ENCODE measurements around the gene TBCK. TPM values are rescaled to one million over a fixed set of nuclear protein-coding genes. Genes with fewer than 3 reads are reported as not detected.

Gene TBCK
- total RNA-seq, 2 experiments from 2014 or later: 46.5 to 46.9 TPM

DNA sequence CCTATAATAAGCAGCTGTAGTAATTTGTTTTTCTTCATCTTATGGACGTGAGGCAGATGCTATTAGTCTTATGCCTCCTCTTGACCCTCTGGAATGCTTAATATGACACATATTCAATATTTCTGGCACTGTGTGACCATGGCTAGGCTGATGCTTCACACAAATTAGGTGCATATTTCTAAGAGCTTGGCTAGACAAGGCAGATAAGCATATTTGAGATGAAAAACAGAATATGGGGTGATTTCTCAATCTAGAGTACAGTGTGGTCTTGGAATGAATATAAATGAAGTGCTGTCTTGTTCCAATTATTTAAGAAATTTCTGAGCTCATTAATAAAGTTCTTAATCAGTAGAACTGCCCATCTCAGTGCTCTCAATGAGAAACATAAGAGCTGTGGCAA is 264.5 kb downstream of the TBCK start:
- BruUV-seq (replicated peaks): no TSS peak
- no peak overlapping the region for H3K4me3 ChIP-seq (ENCODE audit: low read depth, low read length, poor library complexity, severe bottlenecking)
- no peak for TF ChIP-seq CTCF (conservative IDR thresholded peaks at IDR 0.05; ENCODE audit: low read length)
- no peak for TF ChIP-seq EZH2phosphoT487 (IDR thresholded peaks at IDR 0.05; ENCODE audit: borderline replicate concordance, low read depth, low read length)

GRCh38 chr4:106049490-106049889 is 266.5 kb downstream of the TBCK start:
- H4K20me1 ChIP-seq (ENCODE audit: insufficient read depth, low read length): no peaks in the 10 kb centered on the region
- no peaks in the 10 kb centered on the region for H3K36me3 ChIP-seq (ENCODE audit: insufficient read depth, low read length)
- H3K4me3 ChIP-seq (ENCODE audit: low read depth, low read length, poor library complexity, severe bottlenecking): no peak overlapping the region
- ChIA-PET POLR2A (no interaction called here), CTCF (ENCODE audit: unreplicated experiment) (no interaction called here)
- no peaks in the 10 kb centered on the region for H3K9me2 ChIP-seq (ENCODE audit: insufficient read depth, low read length)
- TF ChIP-seq CTCF (conservative IDR thresholded peaks at IDR 0.05; ENCODE audit: low read length) (no peak), EZH2phosphoT487 (IDR thresholded peaks at IDR 0.05; ENCODE audit: borderline replicate concordance, low read depth, low read length) (no peak)
- BruUV-seq (replicated peaks): no TSS peak
- no peak overlapping the region for H2AFZ ChIP-seq (ENCODE audit: low read length)
- H3K79me2 ChIP-seq (ENCODE audit: insufficient read depth, low read depth, low read length): no peaks in the 10 kb centered on the region
- H3K9me3 ChIP-seq (ENCODE audit: low read length): no peaks in the 10 kb centered on the region
- no peak overlapping the region for H3K27ac ChIP-seq (ENCODE audit: low read depth, low read length, poor library complexity, severe bottlenecking)
- no peak overlapping the region for H3K4me2 ChIP-seq (ENCODE audit: low read length)
- intact Hi-C loops (cut with micrococcal nuclease; ENCODE audit: unreplicated experiment): no loop called here
- DNase-seq (ENCODE audit: low spot score): no peak
- H3K4me1 ChIP-seq (ENCODE audit: insufficient read depth, low read length, poor library complexity, severe bottlenecking): no peaks in the 10 kb centered on the region

More for the DNA sequence above, 264.5 kb downstream of the TBCK start:
- Histone ChIP-seq H3K27ac (ENCODE audit: low read depth, low read length, poor library complexity, severe bottlenecking) (no peak overlapping the region), H3K9me3 (ENCODE audit: low read length) (no peaks in the 10 kb centered on the region), H3K36me3 (ENCODE audit: insufficient read depth, low read length) (no peaks in the 10 kb centered on the region), H3K4me1 (ENCODE audit: insufficient read depth, low read length, poor library complexity, severe bottlenecking) (no peaks in the 10 kb centered on the region), H3K9me2 (ENCODE audit: insufficient read depth, low read length) (no peaks in the 10 kb centered on the region), H3K79me2 (ENCODE audit: insufficient read depth, low read depth, low read length) (no peaks in the 10 kb centered on the region), H2AFZ (ENCODE audit: low read length) (no peak overlapping the region), H4K20me1 (ENCODE audit: insufficient read depth, low read length) (no peaks in the 10 kb centered on the region), H3K4me2 (ENCODE audit: low read length) (no peak overlapping the region)
- DNase-seq (ENCODE audit: low spot score): no peak
- POLR2A ChIA-PET: interaction anchor here (0.5 to 0.9 kb wide), 3 partner anchors 20 to 164 kb away, joined by 3 to 4 read pairs (median 3); no protein-coding TSS in a partner anchor
- CTCF ChIA-PET (ENCODE audit: unreplicated experiment): no interaction called here
- intact Hi-C loops (cut with micrococcal nuclease; ENCODE audit: unreplicated experiment): no loop called here

DNA sequence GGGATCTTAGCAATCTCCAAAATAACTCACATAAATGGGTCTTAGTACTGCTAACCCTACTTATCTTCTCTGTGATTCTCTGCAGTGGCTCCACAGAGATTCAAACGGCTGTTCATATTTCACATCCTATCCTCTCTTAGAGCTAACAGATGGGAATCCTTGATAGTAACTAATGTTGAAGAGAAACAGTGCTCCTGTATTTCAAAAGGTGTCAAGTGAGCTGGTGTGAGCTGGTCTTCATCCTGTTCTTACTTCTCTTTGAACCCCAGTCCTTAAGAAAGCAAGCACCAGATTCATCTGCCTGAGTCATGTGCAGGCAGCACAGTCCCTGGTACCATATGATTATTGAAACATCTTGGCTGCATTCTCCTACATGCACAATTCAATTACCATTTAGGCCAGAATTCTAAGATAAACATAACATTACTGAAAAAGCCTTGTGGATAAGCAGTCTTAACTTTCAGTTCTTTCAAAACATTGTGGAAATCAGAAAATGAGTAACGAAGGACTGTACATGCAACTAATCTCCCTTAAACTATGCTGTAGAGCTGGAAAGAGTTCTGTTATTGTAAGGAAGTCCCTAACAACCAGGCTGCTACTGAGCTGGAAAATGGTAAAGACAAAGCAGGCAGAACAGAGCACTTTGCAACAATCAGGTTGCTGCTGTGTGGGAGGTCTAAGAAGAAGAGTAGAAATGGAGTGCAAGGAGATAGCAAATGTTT is 267.6 kb downstream of the TBCK start:
- Histone ChIP-seq H3K4me3 (ENCODE audit: low read depth, low read length, poor library complexity, severe bottlenecking) (no peak overlapping the region), H3K4me1 (ENCODE audit: insufficient read depth, low read length, poor library complexity, severe bottlenecking) (no peaks in the 10 kb centered on the region), H4K20me1 (ENCODE audit: insufficient read depth, low read length) (no peaks in the 10 kb centered on the region), H3K79me2 (ENCODE audit: insufficient read depth, low read depth, low read length) (no peaks in the 10 kb centered on the region), H3K4me2 (ENCODE audit: low read length) (no peak overlapping the region), H3K36me3 (ENCODE audit: insufficient read depth, low read length) (no peaks in the 10 kb centered on the region), H3K27ac (ENCODE audit: low read depth, low read length, poor library complexity, severe bottlenecking) (no peak overlapping the region), H3K9me3 (ENCODE audit: low read length) (no peaks in the 10 kb centered on the region), H2AFZ (ENCODE audit: low read length) (no peak overlapping the region), H3K9me2 (ENCODE audit: insufficient read depth, low read length) (no peaks in the 10 kb centered on the region)
- TF ChIP-seq EZH2phosphoT487 (IDR thresholded peaks at IDR 0.05; ENCODE audit: borderline replicate concordance, low read depth, low read length) (no peak), CTCF (conservative IDR thresholded peaks at IDR 0.05; ENCODE audit: low read length) (no peak)
- intact Hi-C loops (cut with micrococcal nuclease; ENCODE audit: unreplicated experiment): no loop called here
- no peak for DNase-seq (ENCODE audit: low spot score)
- ChIA-PET POLR2A (no interaction called here), CTCF (ENCODE audit: unreplicated experiment) (no interaction called here)
- BruUV-seq (replicated peaks): no TSS peak

All from OCI-LY7 (cell line).